Prostate gland (tissue), 2 donors: Measurements from ENCODE around the gene GALNTL6. TPM values are rescaled to one million over a fixed set of nuclear protein-coding genes. Genes with fewer than 3 reads are reported as not detected.

Source experiments
- DNase-seq: peaks from one replicate; pipeline ENCODE4 v3.0.0-alpha.2; 2019; ENCODE audit warnings: low spot score
- H3K27ac ChIP-seq, 2 donors: fragments of 200-600 bp; sonication (generic); 2 replicates each; pipeline ENCODE4 v1.5.1; 2017 to 2019
- H3K27me3 ChIP-seq: fragments of 200-600 bp; sonication (generic); replicated peaks from 2 replicates; pipeline ENCODE4 v1.5.1; 2019; ENCODE audit not compliant: insufficient read depth
- H3K36me3 ChIP-seq, 2 donors: fragments of 200-600 bp; sonication (generic); 1 replicate in 1 of 2; 2 replicates in 1 of 2; pipeline versions ENCODE4 v1.5.1 to v1.8.1; 2017 to 2019
- H3K4me1 ChIP-seq: fragments of 200-600 bp; sonication (generic); replicated peaks from 2 replicates; pipeline ENCODE4 v1.5.1; 2019
- H3K4me3 ChIP-seq, 2 donors: fragments of 200-600 bp; sonication (generic); 2 replicates each; pipeline ENCODE4 v1.5.1; 2017 to 2019
- H3K9me3 ChIP-seq: fragments of 200-600 bp; sonication (generic); 2 replicates; pipeline ENCODE4 v1.5.1; 2017
- POLR2A ChIP-seq: fragments of 450-650 bp; IDR thresholded peaks from one replicate; pipeline ENCODE4 v1.6.1; 2016; ENCODE audit warnings: antibody characterized with exemption, mild to moderate bottlenecking
- POLR2AphosphoS5 ChIP-seq: sonication (generic); formaldehyde crosslinking; IDR thresholded peaks from one replicate; pipeline ENCODE4 v1.6.1; 2017; ENCODE audit warnings: antibody characterized with exemption
- WGBS: methylation state at CpG from one replicate; pipeline ENCODE4 v1.1.5; 2018; 5-methylcytosine and 5-hydroxymethylcytosine counted together
- intact Hi-C: fragments of 100-400 bp; cut with DNase I; formaldehyde crosslinking; loops from one replicate; pipeline ENCODE4 v1.14.2; 2022
- total RNA-seq, 2 donors: library from RNA; depleted of rRNA; stranded (reverse); fragments of >200 nt; gene quantifications; one replicate each; pipeline ENCODE4 v1.1.0, GENCODE V29; 2016
- TF ChIP-seq, protein P1 (sequence below), 4 experiments: fragments of 200-600 bp in 2 of 4; fragments of 450-650 bp in 2 of 4; sonication (generic) in 2 of 4; IDR thresholded peaks; 1 replicate in 3 of 4; 2 replicates in 1 of 4; pipeline ENCODE4 v1.5.1; 2016 to 2019; ENCODE audit warnings: antibody characterized with exemption in 4 of 4, mild to moderate bottlenecking in 2 of 4, moderate library complexity in 2 of 4

The GALNTL6 gene
- total RNA-seq, 2 donors from 2014 or later = 0.23 to 0.85 TPM

DNA sequence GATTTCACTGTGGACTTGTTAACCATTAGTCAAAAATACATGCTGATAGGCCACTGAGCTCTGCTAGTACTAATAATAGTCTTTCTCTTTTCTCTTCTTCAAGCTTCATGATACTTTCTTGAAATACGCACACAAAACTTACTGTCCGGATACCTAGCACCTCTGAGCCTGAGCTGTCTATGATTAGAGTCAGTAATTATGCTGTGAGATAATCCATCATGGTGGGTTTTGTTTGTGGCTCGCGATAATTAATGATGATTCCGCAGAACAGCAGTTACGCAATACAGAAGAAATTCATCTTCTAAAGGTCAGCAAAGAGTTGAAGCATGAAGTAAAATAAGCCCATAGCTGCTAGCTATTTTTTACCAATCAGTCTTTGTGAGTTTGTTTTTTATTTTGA, 843.9 kb downstream of the GALNTL6 start:
- no peaks in the 10 kb centered on the region for H3K4me1 ChIP-seq
- no peak overlapping the region for H3K27ac ChIP-seq

DNA sequence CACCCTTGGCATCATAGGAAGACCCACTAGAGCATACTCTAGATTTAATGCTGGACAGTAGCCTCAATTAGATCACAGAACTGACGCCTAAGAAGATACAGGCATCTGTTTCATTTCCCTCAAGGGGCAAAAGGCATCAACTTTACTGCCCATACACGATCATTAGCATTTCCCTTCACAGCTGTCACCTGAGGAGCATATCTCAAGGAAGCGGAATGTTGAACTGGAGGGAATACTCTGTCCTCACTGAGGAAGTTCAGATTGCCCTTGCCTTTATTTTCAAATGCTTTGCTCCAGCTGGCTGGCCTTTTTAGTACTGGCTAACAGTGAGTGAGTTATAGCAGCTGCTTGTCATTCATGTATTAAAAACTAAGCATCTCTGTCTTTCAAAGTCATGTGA, 847.0 kb downstream of the GALNTL6 start:
- DNase-seq = no peak
- WGBS = 71% methylated on average over 3 of the region's 3 CpGs

More for the DNA sequence above, 843.9 kb downstream of the GALNTL6 start:
- Histone ChIP-seq H3K9me3 (no peaks in the 10 kb centered on the region), H3K36me3 (no peaks in the 10 kb centered on the region), H3K4me3 (no peak overlapping the region), H3K27me3 (no peaks in the 10 kb centered on the region)
- intact Hi-C loops = no loop called here
- TF ChIP-seq, protein P1, sequence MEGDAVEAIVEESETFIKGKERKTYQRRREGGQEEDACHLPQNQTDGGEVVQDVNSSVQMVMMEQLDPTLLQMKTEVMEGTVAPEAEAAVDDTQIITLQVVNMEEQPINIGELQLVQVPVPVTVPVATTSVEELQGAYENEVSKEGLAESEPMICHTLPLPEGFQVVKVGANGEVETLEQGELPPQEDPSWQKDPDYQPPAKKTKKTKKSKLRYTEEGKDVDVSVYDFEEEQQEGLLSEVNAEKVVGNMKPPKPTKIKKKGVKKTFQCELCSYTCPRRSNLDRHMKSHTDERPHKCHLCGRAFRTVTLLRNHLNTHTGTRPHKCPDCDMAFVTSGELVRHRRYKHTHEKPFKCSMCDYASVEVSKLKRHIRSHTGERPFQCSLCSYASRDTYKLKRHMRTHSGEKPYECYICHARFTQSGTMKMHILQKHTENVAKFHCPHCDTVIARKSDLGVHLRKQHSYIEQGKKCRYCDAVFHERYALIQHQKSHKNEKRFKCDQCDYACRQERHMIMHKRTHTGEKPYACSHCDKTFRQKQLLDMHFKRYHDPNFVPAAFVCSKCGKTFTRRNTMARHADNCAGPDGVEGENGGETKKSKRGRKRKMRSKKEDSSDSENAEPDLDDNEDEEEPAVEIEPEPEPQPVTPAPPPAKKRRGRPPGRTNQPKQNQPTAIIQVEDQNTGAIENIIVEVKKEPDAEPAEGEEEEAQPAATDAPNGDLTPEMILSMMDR (IDR thresholded peaks at IDR 0.05) = no peak
- TF ChIP-seq POLR2A (no peak), POLR2AphosphoS5 (no peak)
- DNase-seq = no peak
- WGBS = 95% methylated on average over 6 of the region's 6 CpGs

DNA sequence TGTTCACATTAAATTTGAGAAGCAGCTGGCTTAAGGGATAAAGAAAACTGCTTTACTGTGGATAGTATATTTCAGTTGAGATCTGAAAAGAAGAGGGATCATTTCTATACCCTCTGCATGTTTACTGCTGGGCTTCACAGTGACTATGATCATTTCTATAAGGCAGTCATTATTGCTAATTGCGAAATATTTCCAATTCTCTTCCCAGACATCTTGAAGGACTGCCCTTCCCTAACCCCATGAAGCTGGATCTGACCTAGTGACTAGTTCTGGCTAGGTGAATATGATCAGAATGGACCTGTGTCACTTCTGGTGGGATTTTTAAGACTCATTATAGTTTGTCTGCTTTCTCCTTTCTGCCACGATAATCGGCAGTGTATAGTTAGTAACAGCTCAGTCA, 848.9 kb downstream of the GALNTL6 start:
- Histone ChIP-seq H3K27ac (no peak overlapping the region), H3K4me1 (no peaks in the 10 kb centered on the region), H3K9me3 (no peaks in the 10 kb centered on the region), H3K36me3 (no peaks in the 10 kb centered on the region), H3K4me3 (no peak overlapping the region), H3K27me3 (no peaks in the 10 kb centered on the region)
- intact Hi-C loops = no loop called here
- no peak for DNase-seq
- 81% methylated on average over 3 of the region's 3 CpGs for WGBS
- TF ChIP-seq, protein P1 (IDR thresholded peaks at IDR 0.05) = no peak
- no peak for TF ChIP-seq POLR2A
- no peak for TF ChIP-seq POLR2AphosphoS5

More for the DNA sequence above, 847.0 kb downstream of the GALNTL6 start:
- H3K4me1 ChIP-seq = no peaks in the 10 kb centered on the region
- intact Hi-C loops = no loop called here
- no peaks in the 10 kb centered on the region for H3K27me3 ChIP-seq
- no peaks in the 10 kb centered on the region for H3K9me3 ChIP-seq
- TF ChIP-seq, protein P1 (IDR thresholded peaks at IDR 0.05) = no peak
- TF ChIP-seq POLR2AphosphoS5 (no peak), POLR2A (no peak)
- H3K36me3 ChIP-seq = no peaks in the 10 kb centered on the region
- no peak overlapping the region for H3K27ac ChIP-seq
- H3K4me3 ChIP-seq = no peak overlapping the region

DNA sequence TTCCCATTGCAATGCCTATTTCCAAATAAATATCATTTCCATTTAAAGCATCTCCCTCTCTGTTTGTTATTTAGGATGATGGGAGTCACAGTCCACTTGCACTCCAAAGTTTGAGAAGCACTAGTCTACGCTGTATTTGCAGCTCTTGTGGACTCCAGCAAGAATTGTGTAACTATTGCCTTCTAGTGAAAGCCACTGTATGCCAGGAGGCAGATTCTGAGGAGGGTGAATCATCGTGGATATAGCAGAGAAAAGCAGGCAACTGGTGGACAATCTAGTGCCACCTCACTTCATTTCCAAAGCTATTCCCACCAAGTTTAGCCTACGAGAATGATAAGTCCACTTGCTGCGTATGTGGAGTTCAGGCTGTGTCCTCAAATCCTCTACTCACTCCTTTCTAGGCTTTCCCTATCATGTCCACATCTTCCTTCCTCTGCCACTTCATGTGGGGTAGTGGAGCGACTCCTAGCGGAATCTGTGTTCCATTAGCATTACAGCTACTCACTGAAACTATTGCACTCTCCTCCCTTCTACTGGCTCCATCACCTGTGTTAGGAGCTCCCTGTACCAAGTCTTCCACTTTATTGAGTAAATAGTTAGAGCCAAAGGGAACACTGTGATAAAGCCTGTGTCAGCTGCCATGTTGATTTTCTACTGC, 853.6 kb downstream of the GALNTL6 start:
- WGBS = 93% methylated on average over 6 of the region's 6 CpGs
- DNase-seq = no peak
- Histone ChIP-seq H3K27ac (no peak overlapping the region), H3K9me3 (no peaks in the 10 kb centered on the region), H3K4me1 (no peaks in the 10 kb centered on the region), H3K27me3 (no peaks in the 10 kb centered on the region), H3K4me3 (no peak overlapping the region), H3K36me3 (no peaks in the 10 kb centered on the region)
- intact Hi-C loops = no loop called here
- TF ChIP-seq POLR2A = no peak
- TF ChIP-seq, protein P1 (IDR thresholded peaks at IDR 0.05) = no peak

DNA sequence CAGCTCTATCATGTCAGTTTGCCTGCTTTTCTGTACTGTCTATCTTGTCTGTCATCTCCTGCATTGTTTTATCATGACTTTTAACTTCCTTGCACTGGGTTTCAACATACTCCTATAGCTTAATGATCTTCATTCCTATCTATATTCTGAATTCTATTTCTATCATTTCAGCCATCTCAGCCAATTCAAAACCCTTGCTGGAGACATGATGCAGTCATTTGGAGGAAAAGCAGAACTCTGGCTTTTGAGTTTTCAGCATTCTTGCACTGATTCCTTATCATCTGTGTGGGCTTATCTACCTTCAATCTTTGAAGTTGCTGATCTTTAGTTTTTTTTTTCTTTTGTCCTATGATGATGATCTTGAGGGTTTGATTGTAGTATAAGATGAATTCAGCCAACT, 861.6 kb downstream of the GALNTL6 start:
- DNase-seq = no peak
- Histone ChIP-seq H3K27me3 (no peaks in the 10 kb centered on the region), H3K36me3 (no peaks in the 10 kb centered on the region), H3K4me1 (no peaks in the 10 kb centered on the region), H3K9me3 (no peaks in the 10 kb centered on the region), H3K27ac (no peak overlapping the region), H3K4me3 (no peak overlapping the region)
- TF ChIP-seq POLR2AphosphoS5 (no peak), POLR2A (no peak)
- TF ChIP-seq, protein P1 (IDR thresholded peaks at IDR 0.05) = no peak
- intact Hi-C loops = no loop called here
